ENCODE results near the gene GRK4. TPM values are rescaled to one million over a fixed set of nuclear protein-coding genes. Genes with fewer than 3 reads are reported as not detected.

Gene GRK4
- total and polyA plus RNA-seq, 10 of the 15 experiments (the other 5 are each of a cell fraction or from before 2014, with no cell fraction given): 1.1 to 4.0 (median 2.5) TPM

DNA sequence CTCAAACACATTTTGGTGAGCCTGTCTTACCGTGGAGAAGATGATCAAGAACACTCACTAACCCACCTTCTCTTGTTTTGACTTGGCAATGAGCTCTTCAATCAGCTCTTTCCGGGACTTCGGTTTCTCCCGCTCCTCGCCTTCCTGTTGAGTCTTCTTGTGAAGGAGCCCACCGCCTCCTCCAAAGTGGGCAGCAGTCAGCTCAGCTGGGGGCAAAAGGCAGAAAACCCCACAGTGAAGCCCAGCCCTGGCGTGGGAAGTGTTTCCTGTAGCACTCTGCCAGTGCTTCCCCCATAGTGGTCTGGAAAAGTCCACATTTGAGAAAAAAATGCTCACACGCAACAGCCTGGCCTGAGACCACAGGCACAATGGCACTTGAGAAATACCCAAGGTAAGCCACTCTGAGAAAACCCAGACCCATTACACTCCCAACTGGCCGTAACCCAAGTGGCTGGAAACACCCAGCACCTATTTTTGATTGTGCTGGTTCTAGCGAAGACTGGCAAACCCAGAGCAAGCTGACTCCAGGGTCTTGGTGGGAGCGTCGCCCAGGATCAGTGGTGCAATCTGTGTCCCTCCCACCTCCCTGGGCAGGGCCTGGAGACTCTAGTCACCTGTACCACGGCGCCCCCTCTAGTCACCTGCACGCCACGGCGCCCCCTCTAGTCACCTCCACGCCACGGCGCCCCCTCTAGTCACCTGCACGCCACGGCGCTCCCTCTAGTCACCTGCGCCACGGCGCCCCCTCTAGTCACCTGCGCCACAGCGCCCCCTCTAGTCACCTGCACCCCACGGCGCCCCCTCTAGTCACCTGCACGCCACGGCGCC, 8.8 kb upstream of the GRK4 start (continued):
- TF ChIP-seq ZBTB4 (CRISPR knock-in tag; IDR thresholded peaks at IDR 0.05): no peak
- 0 out of 2 replicates have a peak, but pooled peaks have one; percentile 78 for TF ChIP-seq PML (IDR thresholded peaks at IDR 0.05; ENCODE audit: low read length)
- no peak for TF ChIP-seq SUZ12 (IDR thresholded peaks at IDR 0.05; ENCODE audit: unreplicated experiment)
- TF ChIP-seq, protein P1, sequence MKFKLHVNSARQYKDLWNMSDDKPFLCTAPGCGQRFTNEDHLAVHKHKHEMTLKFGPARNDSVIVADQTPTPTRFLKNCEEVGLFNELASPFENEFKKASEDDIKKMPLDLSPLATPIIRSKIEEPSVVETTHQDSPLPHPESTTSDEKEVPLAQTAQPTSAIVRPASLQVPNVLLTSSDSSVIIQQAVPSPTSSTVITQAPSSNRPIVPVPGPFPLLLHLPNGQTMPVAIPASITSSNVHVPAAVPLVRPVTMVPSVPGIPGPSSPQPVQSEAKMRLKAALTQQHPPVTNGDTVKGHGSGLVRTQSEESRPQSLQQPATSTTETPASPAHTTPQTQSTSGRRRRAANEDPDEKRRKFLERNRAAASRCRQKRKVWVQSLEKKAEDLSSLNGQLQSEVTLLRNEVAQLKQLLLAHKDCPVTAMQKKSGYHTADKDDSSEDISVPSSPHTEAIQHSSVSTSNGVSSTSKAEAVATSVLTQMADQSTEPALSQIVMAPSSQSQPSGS (IDR thresholded peaks at IDR 0.05; ENCODE audit: low read length): peak; percentile 71
- TF ChIP-seq ZBED1 (IDR thresholded peaks at IDR 0.05; ENCODE audit: borderline replicate concordance): no peak
- TF ChIP-seq CHD1 (IDR thresholded peaks at IDR 0.05; ENCODE audit: low read depth, low read length): no peak
- TF ChIP-seq SMARCA5 (IDR thresholded peaks at IDR 0.05): peak; percentile 58; the same call in 1 of the 2 replicates
- TF ChIP-seq, protein P2, sequence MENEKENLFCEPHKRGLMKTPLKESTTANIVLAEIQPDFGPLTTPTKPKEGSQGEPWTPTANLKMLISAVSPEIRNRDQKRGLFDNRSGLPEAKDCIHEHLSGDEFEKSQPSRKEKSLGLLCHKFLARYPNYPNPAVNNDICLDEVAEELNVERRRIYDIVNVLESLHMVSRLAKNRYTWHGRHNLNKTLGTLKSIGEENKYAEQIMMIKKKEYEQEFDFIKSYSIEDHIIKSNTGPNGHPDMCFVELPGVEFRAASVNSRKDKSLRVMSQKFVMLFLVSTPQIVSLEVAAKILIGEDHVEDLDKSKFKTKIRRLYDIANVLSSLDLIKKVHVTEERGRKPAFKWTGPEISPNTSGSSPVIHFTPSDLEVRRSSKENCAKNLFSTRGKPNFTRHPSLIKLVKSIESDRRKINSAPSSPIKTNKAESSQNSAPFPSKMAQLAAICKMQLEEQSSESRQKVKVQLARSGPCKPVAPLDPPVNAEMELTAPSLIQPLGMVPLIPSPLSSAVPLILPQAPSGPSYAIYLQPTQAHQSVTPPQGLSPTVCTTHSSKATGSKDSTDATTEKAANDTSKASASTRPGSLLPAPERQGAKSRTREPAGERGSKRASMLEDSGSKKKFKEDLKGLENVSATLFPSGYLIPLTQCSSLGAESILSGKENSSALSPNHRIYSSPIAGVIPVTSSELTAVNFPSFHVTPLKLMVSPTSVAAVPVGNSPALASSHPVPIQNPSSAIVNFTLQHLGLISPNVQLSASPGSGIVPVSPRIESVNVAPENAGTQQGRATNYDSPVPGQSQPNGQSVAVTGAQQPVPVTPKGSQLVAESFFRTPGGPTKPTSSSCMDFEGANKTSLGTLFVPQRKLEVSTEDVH (IDR thresholded peaks at IDR 0.05; ENCODE audit: low read depth, partially characterized antibody): no peak
- no peak for TF ChIP-seq HCFC1 (IDR thresholded peaks at IDR 0.05; ENCODE audit: low read length)
- no peak for TF ChIP-seq EZH2 (IDR thresholded peaks at IDR 0.05; ENCODE audit: borderline replicate concordance, control insufficient read depth, low read depth, low read length)
- peak; percentile 87 for TF ChIP-seq BCL3 (IDR thresholded peaks at IDR 0.05; ENCODE audit: borderline replicate concordance, insufficient read depth, low read depth, low read length, poor library complexity, severe bottlenecking)
- 0 out of 2 replicates have a peak, but pooled peaks have one; percentile 8 for TF ChIP-seq RAD21 (IDR thresholded peaks at IDR 0.05; ENCODE audit: insufficient read depth, low read depth, low read length)
- TF ChIP-seq MTA3 (IDR thresholded peaks at IDR 0.05; ENCODE audit: borderline replicate concordance, low read length): peak; percentile 80
- no peak for TF ChIP-seq TAF1 (IDR thresholded peaks at IDR 0.05; ENCODE audit: borderline replicate concordance, low read depth, low read length)
- TF ChIP-seq MLLT1 (IDR thresholded peaks at IDR 0.05): no peak
- no peak for TF ChIP-seq NFYB (IDR thresholded peaks at IDR 0.05; ENCODE audit: insufficient read depth, low read depth, low read length)
- TF ChIP-seq JUNB (IDR thresholded peaks at IDR 0.05): peak; percentile 95
- TF ChIP-seq ATF7 (IDR thresholded peaks at IDR 0.05; ENCODE audit: low read depth): no peak
